IMR-90 (cell line): ENCODE measurements around the gene EYS. TPM values are rescaled to one million over a fixed set of nuclear protein-coding genes. Genes with fewer than 3 reads are reported as not detected.

ENCODE experiments used
- ATAC-seq: fragments of 200-7000 bp; cut with Tn5 transposase; 2 replicates; pipeline ENCODE4 v1.9.1; 2020; ENCODE audit warnings: low read depth, mild to moderate bottlenecking, moderate library complexity
- BruUV-seq: library from RNA; stranded (reverse); fragments of 400-500 nt; replicated peaks from 2 replicates; lab custom pipeline; 2021; lab: Mats Ljungman, UMichigan
- CTCF ChIA-PET: fragments of 300-600 bp; formaldehyde crosslinking; extraction: SDS; loops from one replicate; lab custom pipeline; 2021; ENCODE audit warnings: antibody characterized with exemption; lab: Yijun Ruan, JAX
- POLR2A ChIA-PET: fragments of 300-600 bp; sonication (Branson Sonifier 250); formaldehyde crosslinking; loops from one replicate; lab custom pipeline; 2022; ENCODE audit warnings: antibody characterized with exemption; ENCODE audit not compliant: unreplicated experiment; lab: Charles Lee
- DNase-seq: peaks from one replicate; pipeline ENCODE4 v3.0.0; 2013
- H2AFZ ChIP-seq: replicated peaks from 2 replicates; pipeline ENCODE3; 2013; ENCODE audit warnings: low read length, mild to moderate bottlenecking; ENCODE audit not compliant: poor library complexity
- H2AK5ac ChIP-seq: 2 replicates; pipeline ENCODE4 v1.6.1; 2013; ENCODE audit warnings: low read depth, low read length, inconsistent platforms
- H2AK9ac ChIP-seq: replicated peaks from 2 replicates; pipeline ENCODE3; 2013; ENCODE audit warnings: mild to moderate bottlenecking, low read depth, low read length, moderate library complexity; ENCODE audit not compliant: poor library complexity
- H2BK120ac ChIP-seq: 2 replicates; pipeline ENCODE4 v1.6.1; 2013; ENCODE audit warnings: low read depth, low read length, inconsistent platforms
- H2BK15ac ChIP-seq: 3 replicates; pipeline ENCODE4 v1.6.1; 2013; ENCODE audit warnings: low read depth, low read length, inconsistent platforms
- H2BK20ac ChIP-seq: 2 replicates; pipeline ENCODE4 v1.6.1; 2013; ENCODE audit warnings: low read depth, mild to moderate bottlenecking, inconsistent platforms, low read length, moderate library complexity
- H2BK5ac ChIP-seq: 2 replicates; pipeline ENCODE4 v1.6.1; 2013; ENCODE audit warnings: mild to moderate bottlenecking, low read depth, low read length, inconsistent platforms; ENCODE audit not compliant: poor library complexity, severe bottlenecking
- H3K14ac ChIP-seq: replicated peaks from 2 replicates; pipeline ENCODE4 v1.6.1; 2013; ENCODE audit warnings: low read depth, low read length, inconsistent platforms
- H3K18ac ChIP-seq: 2 replicates; pipeline ENCODE4 v1.6.1; 2013; ENCODE audit warnings: low read depth, low read length, control low read depth
- H3K23ac ChIP-seq: 2 replicates; pipeline ENCODE4 v1.6.1; 2013; ENCODE audit warnings: low read depth, low read length, inconsistent platforms
- H3K27ac ChIP-seq: 2 replicates; pipeline ENCODE4 v1.5.1; 2013; ENCODE audit warnings: mild to moderate bottlenecking, control low read depth, low read length; ENCODE audit not compliant: insufficient read depth
- H3K27me3 ChIP-seq: 2 replicates; pipeline ENCODE4 v1.6.1; 2013; ENCODE audit warnings: low read length; ENCODE audit not compliant: control insufficient read depth, insufficient read depth
- H3K36me3 ChIP-seq: 2 replicates; pipeline ENCODE4 v1.6.1; 2013; ENCODE audit warnings: low read length, mixed read lengths; ENCODE audit not compliant: control insufficient read depth, insufficient read depth
- H3K4ac ChIP-seq: 2 replicates; pipeline ENCODE4 v1.6.1; 2013; ENCODE audit warnings: low read depth, low read length, inconsistent platforms
- H3K4me1 ChIP-seq: 2 replicates; pipeline ENCODE4 v1.6.1; 2013; ENCODE audit warnings: low read length, mixed read lengths; ENCODE audit not compliant: control insufficient read depth, insufficient read depth
- H3K4me2 ChIP-seq: 2 replicates; pipeline ENCODE4 v1.6.1; 2013; ENCODE audit warnings: low read depth, mild to moderate bottlenecking, control low read depth, low read length, moderate library complexity
- H3K4me3 ChIP-seq: 2 replicates; pipeline ENCODE4 v1.5.1; 2013; ENCODE audit warnings: low read depth, mild to moderate bottlenecking, control low read depth, low read length, moderate library complexity; ENCODE audit not compliant: insufficient read depth
- H3K56ac ChIP-seq: 2 replicates; pipeline ENCODE4 v1.6.1; 2013; ENCODE audit warnings: low read length, inconsistent platforms; ENCODE audit not compliant: insufficient read depth; ENCODE audit errors: extremely low read depth
- H3K79me1 ChIP-seq, 2 experiments: 2 replicates each; pipeline ENCODE4 v1.6.1; 2013; ENCODE audit warnings: low read length in 2 of 2, inconsistent platforms in 1 of 2, low read depth in 1 of 2
- H3K9ac ChIP-seq: 2 replicates; pipeline ENCODE4 v1.6.1; 2013; ENCODE audit warnings: low read depth, low read length, control low read depth
- H3K9me1 ChIP-seq: 2 replicates; pipeline ENCODE4 v1.6.1; 2013; ENCODE audit warnings: low read length, inconsistent platforms; ENCODE audit not compliant: insufficient read depth
- H3K9me3 ChIP-seq: 2 replicates; pipeline ENCODE4 v1.6.1; 2013; ENCODE audit warnings: low read length; ENCODE audit not compliant: control insufficient read depth, insufficient read depth
- H4K20me1 ChIP-seq: 2 replicates; pipeline ENCODE4 v1.6.1; 2013; ENCODE audit warnings: low read length, inconsistent platforms; ENCODE audit not compliant: insufficient read depth
- H4K5ac ChIP-seq: 2 replicates; pipeline ENCODE4 v1.6.1; 2013; ENCODE audit warnings: mild to moderate bottlenecking, low read depth, low read length, control low read depth
- H4K8ac ChIP-seq, 2 experiments: 2 replicates each; pipeline ENCODE4 v1.6.1; 2013; ENCODE audit warnings: low read depth in 2 of 2, low read length in 2 of 2, control low read depth in 1 of 2, inconsistent platforms in 1 of 2
- H4K91ac ChIP-seq: 2 replicates; pipeline ENCODE4 v1.6.1; 2013; ENCODE audit warnings: low read depth, low read length, inconsistent platforms; ENCODE audit not compliant: insufficient read depth
- BHLHE40 ChIP-seq: fragments of 150-350 bp; IDR thresholded peaks from 2 replicates; pipeline ENCODE4 v1.6.1; 2016; ENCODE audit warnings: mild to moderate bottlenecking, low read depth, low read length
- CEBPB ChIP-seq: IDR thresholded peaks from 2 replicates; pipeline ENCODE4 v1.6.1; 2012; ENCODE audit warnings: low read depth, low read length, improper control_type of control experiment
- CHD1 ChIP-seq: IDR thresholded peaks from 2 replicates; pipeline ENCODE4 v1.6.1; 2012; ENCODE audit warnings: low read depth, low read length, improper control_type of control experiment
- MAFK ChIP-seq: IDR thresholded peaks from 2 replicates; pipeline ENCODE4 v1.6.1; 2012; ENCODE audit warnings: low read depth, low read length, improper control_type of control experiment
- MAZ ChIP-seq: IDR thresholded peaks from 2 replicates; pipeline ENCODE4 v1.6.1; 2012; ENCODE audit warnings: low read depth, mild to moderate bottlenecking, low read length, improper control_type of control experiment, moderate library complexity, borderline replicate concordance
- MXI1 ChIP-seq: IDR thresholded peaks from 2 replicates; pipeline ENCODE4 v1.6.1; 2012; ENCODE audit warnings: low read depth, mild to moderate bottlenecking, low read length, moderate library complexity, borderline replicate concordance
- NFE2L2 ChIP-seq: fragments of 150-350 bp; IDR thresholded peaks from 2 replicates; pipeline ENCODE4 v1.6.1; 2016; ENCODE audit warnings: low read depth, mild to moderate bottlenecking, low read length
- POLR2A ChIP-seq: IDR thresholded peaks from 2 replicates; pipeline ENCODE4 v1.6.1; 2012; ENCODE audit warnings: mild to moderate bottlenecking, low read depth, low read length
- RAD21 ChIP-seq: IDR thresholded peaks from 2 replicates; pipeline ENCODE4 v1.6.1; 2012; ENCODE audit warnings: low read length, improper control_type of control experiment
- WGBS, 2 experiments: methylation state at CpG; one replicate each; pipeline versions ENCODE4 v1.1.5 to v1.1.7; 2013; ENCODE audit warnings: missing lambda C conversion rate in 2 of 2; ENCODE audit not compliant: insufficient read length in 1 of 2; ENCODE audit errors: extremely low coverage in 2 of 2; 5-methylcytosine and 5-hydroxymethylcytosine counted together
- dilution Hi-C: fragments of 300-500 bp; cut with HindIII; formaldehyde crosslinking; loops from one replicate; pipeline ENCODE4 v1.14.3; 2018; ENCODE audit warnings: low sequenced_read_pairs; ENCODE audit not compliant: unreplicated experiment
- in situ Hi-C: fragments of 300-500 bp; cut with MboI; formaldehyde crosslinking; loops from 3 replicates; pipeline ENCODE4 v1.14.3; 2019; ENCODE audit warnings: low sequenced_read_pairs, inconsistent platforms, mixed read lengths
- intact Hi-C: fragments of 100-400 bp; cut with micrococcal nuclease; formaldehyde crosslinking; loops from 2 replicates; pipeline ENCODE4 v1.10.0; 2022
- polyA plus RNA-seq, 3 experiments: library from polyadenylated mRNA; depleted of rRNA; stranded (reverse); fragments of >200 nt; gene quantifications; 2 replicates each; pipeline ENCODE4 v1.2.3, GENCODE V29; 2012; ENCODE audit warnings: low replicate concordance in 1 of 3
- total RNA-seq: library from RNA; depleted of rRNA; stranded (reverse); fragments of >200 nt; gene quantifications from 2 replicates; pipeline ENCODE4 v1.2.3, GENCODE V29; 2012
- TF ChIP-seq, protein P1 (sequence below): conservative IDR thresholded peaks from 2 replicates; pipeline ENCODE4 v1.5.1; 2012; ENCODE audit warnings: mild to moderate bottlenecking, low read depth, low read length, improper control_type of control experiment
- TF ChIP-seq, protein P2 (sequence below): fragments of 150-350 bp; IDR thresholded peaks from 2 replicates; pipeline ENCODE4 v1.6.1; 2017; ENCODE audit warnings: mild to moderate bottlenecking, antibody characterized with exemption, low read length, low read depth

The EYS gene
- total and polyA plus RNA-seq, 2 of the 4 experiments (the other 2 are of a cell fraction) = under 0.01 TPM; not detected in 1

DNA sequence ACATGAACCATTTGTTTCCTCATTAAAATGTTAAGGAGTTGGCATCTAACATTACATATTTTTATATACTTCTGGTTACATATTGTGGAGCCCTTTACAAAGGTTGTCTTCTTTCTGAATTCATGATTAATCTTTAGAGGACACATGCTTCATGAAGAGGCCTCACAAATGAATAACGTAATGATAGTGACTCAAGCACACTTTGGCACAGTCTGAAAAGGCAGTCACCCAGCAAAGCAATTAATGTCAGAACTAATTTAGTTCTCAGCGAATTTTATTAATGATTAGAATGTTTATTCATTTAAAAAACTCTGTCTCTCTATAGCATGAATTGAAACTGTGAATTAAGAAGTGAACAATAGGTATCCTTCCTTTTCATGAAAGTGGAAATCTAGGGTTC, 1217.3 kb downstream of the EYS start:
- no peak overlapping the region for H2AK5ac ChIP-seq
- no peak overlapping the region for H3K4me3 ChIP-seq
- no peak overlapping the region for H3K4ac ChIP-seq
- no peak overlapping the region for H3K18ac ChIP-seq
- no peak overlapping the region for H2AK9ac ChIP-seq
- H3K36me3 ChIP-seq = no peaks in the 10 kb centered on the region
- intact Hi-C loops (no loop called here), dilution Hi-C loops (no loop called here), in situ Hi-C loops (no loop called here)
- no peak overlapping the region for H2BK15ac ChIP-seq
- no peak for ATAC-seq
- TF ChIP-seq, protein P1, sequence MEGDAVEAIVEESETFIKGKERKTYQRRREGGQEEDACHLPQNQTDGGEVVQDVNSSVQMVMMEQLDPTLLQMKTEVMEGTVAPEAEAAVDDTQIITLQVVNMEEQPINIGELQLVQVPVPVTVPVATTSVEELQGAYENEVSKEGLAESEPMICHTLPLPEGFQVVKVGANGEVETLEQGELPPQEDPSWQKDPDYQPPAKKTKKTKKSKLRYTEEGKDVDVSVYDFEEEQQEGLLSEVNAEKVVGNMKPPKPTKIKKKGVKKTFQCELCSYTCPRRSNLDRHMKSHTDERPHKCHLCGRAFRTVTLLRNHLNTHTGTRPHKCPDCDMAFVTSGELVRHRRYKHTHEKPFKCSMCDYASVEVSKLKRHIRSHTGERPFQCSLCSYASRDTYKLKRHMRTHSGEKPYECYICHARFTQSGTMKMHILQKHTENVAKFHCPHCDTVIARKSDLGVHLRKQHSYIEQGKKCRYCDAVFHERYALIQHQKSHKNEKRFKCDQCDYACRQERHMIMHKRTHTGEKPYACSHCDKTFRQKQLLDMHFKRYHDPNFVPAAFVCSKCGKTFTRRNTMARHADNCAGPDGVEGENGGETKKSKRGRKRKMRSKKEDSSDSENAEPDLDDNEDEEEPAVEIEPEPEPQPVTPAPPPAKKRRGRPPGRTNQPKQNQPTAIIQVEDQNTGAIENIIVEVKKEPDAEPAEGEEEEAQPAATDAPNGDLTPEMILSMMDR = no peak
- TF ChIP-seq CHD1 (no peak), MAFK (no peak), NFE2L2 (no peak), RAD21 (no peak), POLR2A (no peak), CEBPB (no peak), MAZ (no peak), BHLHE40 (no peak), MXI1 (no peak)
- TF ChIP-seq, protein P2, sequence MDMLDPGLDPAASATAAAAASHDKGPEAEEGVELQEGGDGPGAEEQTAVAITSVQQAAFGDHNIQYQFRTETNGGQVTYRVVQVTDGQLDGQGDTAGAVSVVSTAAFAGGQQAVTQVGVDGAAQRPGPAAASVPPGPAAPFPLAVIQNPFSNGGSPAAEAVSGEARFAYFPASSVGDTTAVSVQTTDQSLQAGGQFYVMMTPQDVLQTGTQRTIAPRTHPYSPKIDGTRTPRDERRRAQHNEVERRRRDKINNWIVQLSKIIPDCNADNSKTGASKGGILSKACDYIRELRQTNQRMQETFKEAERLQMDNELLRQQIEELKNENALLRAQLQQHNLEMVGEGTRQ = no peak
- H3K79me1 ChIP-seq = no peaks in the 10 kb centered on the region
- H3K56ac ChIP-seq = no peak overlapping the region
- H4K8ac ChIP-seq = no peak overlapping the region
- no peak overlapping the region for H2BK5ac ChIP-seq
- no peak overlapping the region for H3K9ac ChIP-seq
- no peaks in the 10 kb centered on the region for H3K4me1 ChIP-seq
- H3K23ac ChIP-seq = no peak overlapping the region
- no peak overlapping the region for H2BK120ac ChIP-seq
- no peak overlapping the region for H4K91ac ChIP-seq
- H2BK20ac ChIP-seq = no peak overlapping the region
- no peaks in the 10 kb centered on the region for H4K20me1 ChIP-seq
- no peak overlapping the region for H3K14ac ChIP-seq
- no peak overlapping the region for H3K4me2 ChIP-seq
- DNase-seq = no peak
- POLR2A ChIA-PET = no interaction called here
- no CpG with 5 or more reads among the region's 2 CpGs for WGBS, 2 experiments
- no peaks in the 10 kb centered on the region for H3K9me1 ChIP-seq
- CTCF ChIA-PET = no interaction called here
- no peaks in the 10 kb centered on the region for H3K27me3 ChIP-seq
- H3K27ac ChIP-seq = no peak overlapping the region
- H2AFZ ChIP-seq = no peak overlapping the region
- H4K5ac ChIP-seq = no peak overlapping the region
- no peaks in the 10 kb centered on the region for H3K9me3 ChIP-seq
- no TSS peak for BruUV-seq
